Measurements from ENCODE around the gene HOXC12. TPM values are rescaled to one million over a fixed set of nuclear protein-coding genes. Genes with fewer than 3 reads are reported as not detected.
A peak's percentile ranks its signal among the peaks of the same experiment; 100 is the strongest.

The HOXC12 gene
- total RNA-seq, 1 donor = under 0.01 TPM

DNA sequence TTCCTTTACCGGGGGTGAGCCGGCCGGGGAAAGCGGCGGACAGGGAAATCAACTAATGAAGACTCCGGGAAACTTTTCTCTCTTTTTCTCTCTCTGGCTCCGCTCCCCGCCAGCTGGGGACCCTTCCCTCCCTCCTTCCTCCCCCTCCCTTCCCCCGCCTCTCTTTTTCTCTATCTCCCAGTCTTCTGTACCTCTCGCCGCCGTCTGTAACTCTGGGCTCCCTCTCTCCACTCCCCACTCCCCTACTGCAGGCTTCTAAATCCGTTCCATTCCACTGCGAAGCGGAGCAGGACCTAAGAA, 11.3 kb downstream of the HOXC12 start:
- peaks cover 57% of the 10 kb centered on the region for H3K27me3 ChIP-seq (ENCODE audit: insufficient read depth, low read length)
- H3K4me3 ChIP-seq (ENCODE audit: insufficient read depth, low read length) = peak overlapping the region; percentile 64
- no peaks in the 10 kb centered on the region for H3K4me1 ChIP-seq (ENCODE audit: insufficient read depth, low read length)
- H2AFZ ChIP-seq (ENCODE audit: low read length) = peak overlapping the region; percentile 70
- H4K20me1 ChIP-seq (ENCODE audit: insufficient read depth, low read length) = no peaks in the 10 kb centered on the region
- TF ChIP-seq, protein P1, sequence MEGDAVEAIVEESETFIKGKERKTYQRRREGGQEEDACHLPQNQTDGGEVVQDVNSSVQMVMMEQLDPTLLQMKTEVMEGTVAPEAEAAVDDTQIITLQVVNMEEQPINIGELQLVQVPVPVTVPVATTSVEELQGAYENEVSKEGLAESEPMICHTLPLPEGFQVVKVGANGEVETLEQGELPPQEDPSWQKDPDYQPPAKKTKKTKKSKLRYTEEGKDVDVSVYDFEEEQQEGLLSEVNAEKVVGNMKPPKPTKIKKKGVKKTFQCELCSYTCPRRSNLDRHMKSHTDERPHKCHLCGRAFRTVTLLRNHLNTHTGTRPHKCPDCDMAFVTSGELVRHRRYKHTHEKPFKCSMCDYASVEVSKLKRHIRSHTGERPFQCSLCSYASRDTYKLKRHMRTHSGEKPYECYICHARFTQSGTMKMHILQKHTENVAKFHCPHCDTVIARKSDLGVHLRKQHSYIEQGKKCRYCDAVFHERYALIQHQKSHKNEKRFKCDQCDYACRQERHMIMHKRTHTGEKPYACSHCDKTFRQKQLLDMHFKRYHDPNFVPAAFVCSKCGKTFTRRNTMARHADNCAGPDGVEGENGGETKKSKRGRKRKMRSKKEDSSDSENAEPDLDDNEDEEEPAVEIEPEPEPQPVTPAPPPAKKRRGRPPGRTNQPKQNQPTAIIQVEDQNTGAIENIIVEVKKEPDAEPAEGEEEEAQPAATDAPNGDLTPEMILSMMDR (IDR thresholded peaks at IDR 0.05; ENCODE audit: extremely low read depth, low read depth, low read length) = no peak
- no peak overlapping the region for H3K27ac ChIP-seq (ENCODE audit: low read depth, low read length)
- no peak for DNase-seq (ENCODE audit: insufficient read length, low spot score, missing footprints)
- no peaks in the 10 kb centered on the region for H3K36me3 ChIP-seq (ENCODE audit: insufficient read depth, low read length)
- no peaks in the 10 kb centered on the region for H3K79me2 ChIP-seq (ENCODE audit: insufficient read depth, low read length)
- no peaks in the 10 kb centered on the region for H3K9me3 ChIP-seq (ENCODE audit: low read depth, low read length)
- peak overlapping the region; percentile 71 for H3K4me2 ChIP-seq (ENCODE audit: insufficient read depth, low read length)

DNA sequence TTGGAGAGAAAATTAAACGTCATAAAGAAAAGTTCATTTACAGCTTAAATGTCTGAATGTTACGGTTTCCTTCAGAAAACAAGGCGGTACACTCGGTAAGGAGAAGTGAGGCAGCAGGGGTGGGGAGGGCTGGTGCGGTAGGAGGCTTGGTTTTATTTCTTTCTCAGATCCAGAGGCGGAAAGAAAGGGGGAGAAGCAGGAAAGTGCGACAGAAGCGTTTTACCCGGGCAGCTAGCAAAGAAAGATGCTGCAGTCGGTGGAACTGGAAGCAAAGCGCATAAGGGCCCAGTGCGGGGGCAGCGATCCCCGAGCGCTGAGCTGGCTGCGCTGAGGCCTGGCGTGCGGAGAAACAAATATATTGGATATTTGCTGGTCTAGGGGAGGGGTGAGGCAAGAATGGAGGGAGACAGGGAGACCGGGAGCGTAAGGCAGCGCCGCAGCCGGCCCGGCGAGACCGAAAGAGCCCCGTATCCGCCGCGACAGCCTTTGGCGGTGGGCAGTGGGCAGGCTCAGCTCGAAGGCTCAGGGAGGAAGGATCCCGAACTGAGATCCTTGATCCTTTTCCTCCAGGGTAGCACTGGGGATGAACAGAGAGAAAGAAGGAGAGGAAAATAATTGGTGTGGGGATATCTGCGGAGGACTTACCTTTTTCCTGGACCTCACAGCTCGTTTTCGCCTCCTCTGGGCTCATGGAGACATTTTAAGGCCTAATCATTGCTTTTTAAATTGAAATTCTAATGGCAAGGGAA, 11.9 kb downstream of the HOXC12 start:
- no peaks in the 10 kb centered on the region for H4K20me1 ChIP-seq (ENCODE audit: insufficient read depth, low read length)
- TF ChIP-seq, protein P1 (IDR thresholded peaks at IDR 0.05; ENCODE audit: extremely low read depth, low read depth, low read length) = no peak
- H3K4me3 ChIP-seq (ENCODE audit: insufficient read depth, low read length) = peak overlapping the region; percentile 64
- no peak for DNase-seq (ENCODE audit: insufficient read length, low spot score, missing footprints)
- H3K4me2 ChIP-seq (ENCODE audit: insufficient read depth, low read length) = peak overlapping the region; percentile 71
- H2AFZ ChIP-seq (ENCODE audit: low read length) = peak overlapping the region; percentile 70
- H3K27ac ChIP-seq (ENCODE audit: low read depth, low read length) = no peak overlapping the region
- no peaks in the 10 kb centered on the region for H3K4me1 ChIP-seq (ENCODE audit: insufficient read depth, low read length)
- no peaks in the 10 kb centered on the region for H3K79me2 ChIP-seq (ENCODE audit: insufficient read depth, low read length)
- no peaks in the 10 kb centered on the region for H3K9me3 ChIP-seq (ENCODE audit: low read depth, low read length)
- no peaks in the 10 kb centered on the region for H3K36me3 ChIP-seq (ENCODE audit: insufficient read depth, low read length)
- peaks cover 57% of the 10 kb centered on the region for H3K27me3 ChIP-seq (ENCODE audit: insufficient read depth, low read length)

DNA sequence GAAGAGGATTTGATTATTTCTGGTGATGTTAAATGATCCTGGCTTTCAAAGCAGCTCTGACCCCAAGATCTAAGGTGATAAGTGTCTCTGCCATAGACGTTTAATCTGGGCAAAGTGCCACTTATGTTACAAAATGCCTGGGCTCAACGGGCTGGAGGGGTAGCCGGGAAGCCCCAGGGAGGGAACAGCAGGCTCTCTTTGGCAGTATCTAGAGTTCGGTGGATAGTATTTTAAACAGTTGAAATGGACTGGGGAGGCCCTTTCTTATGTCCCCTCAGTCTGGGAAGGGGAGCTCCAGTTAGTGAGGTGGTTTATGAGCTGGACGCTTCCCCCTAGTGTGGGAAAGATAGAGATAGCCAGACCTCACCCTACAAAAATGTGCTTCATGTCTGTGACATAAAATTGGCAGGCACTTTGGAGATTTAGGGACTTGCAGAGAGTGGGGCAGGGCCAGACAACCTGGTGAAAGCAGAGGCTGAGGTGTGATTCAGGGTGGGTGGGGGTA, 12.8 kb downstream of the HOXC12 start:
- Histone ChIP-seq H3K27me3 (ENCODE audit: insufficient read depth, low read length) (peaks cover 57% of the 10 kb centered on the region), H3K4me3 (ENCODE audit: insufficient read depth, low read length) (peak overlapping the region; percentile 16), H3K9me3 (ENCODE audit: low read depth, low read length) (no peaks in the 10 kb centered on the region), H3K79me2 (ENCODE audit: insufficient read depth, low read length) (no peaks in the 10 kb centered on the region), H2AFZ (ENCODE audit: low read length) (no peak overlapping the region), H3K4me2 (ENCODE audit: insufficient read depth, low read length) (peak overlapping the region; percentile 45), H3K36me3 (ENCODE audit: insufficient read depth, low read length) (no peaks in the 10 kb centered on the region), H4K20me1 (ENCODE audit: insufficient read depth, low read length) (no peaks in the 10 kb centered on the region), H3K4me1 (ENCODE audit: insufficient read depth, low read length) (peaks cover 2% of the 10 kb centered on the region), H3K27ac (ENCODE audit: low read depth, low read length) (no peak overlapping the region)
- DNase-seq (ENCODE audit: insufficient read length, low spot score, missing footprints) = no peak
- TF ChIP-seq, protein P1 (IDR thresholded peaks at IDR 0.05; ENCODE audit: extremely low read depth, low read depth, low read length) = no peak

DNA sequence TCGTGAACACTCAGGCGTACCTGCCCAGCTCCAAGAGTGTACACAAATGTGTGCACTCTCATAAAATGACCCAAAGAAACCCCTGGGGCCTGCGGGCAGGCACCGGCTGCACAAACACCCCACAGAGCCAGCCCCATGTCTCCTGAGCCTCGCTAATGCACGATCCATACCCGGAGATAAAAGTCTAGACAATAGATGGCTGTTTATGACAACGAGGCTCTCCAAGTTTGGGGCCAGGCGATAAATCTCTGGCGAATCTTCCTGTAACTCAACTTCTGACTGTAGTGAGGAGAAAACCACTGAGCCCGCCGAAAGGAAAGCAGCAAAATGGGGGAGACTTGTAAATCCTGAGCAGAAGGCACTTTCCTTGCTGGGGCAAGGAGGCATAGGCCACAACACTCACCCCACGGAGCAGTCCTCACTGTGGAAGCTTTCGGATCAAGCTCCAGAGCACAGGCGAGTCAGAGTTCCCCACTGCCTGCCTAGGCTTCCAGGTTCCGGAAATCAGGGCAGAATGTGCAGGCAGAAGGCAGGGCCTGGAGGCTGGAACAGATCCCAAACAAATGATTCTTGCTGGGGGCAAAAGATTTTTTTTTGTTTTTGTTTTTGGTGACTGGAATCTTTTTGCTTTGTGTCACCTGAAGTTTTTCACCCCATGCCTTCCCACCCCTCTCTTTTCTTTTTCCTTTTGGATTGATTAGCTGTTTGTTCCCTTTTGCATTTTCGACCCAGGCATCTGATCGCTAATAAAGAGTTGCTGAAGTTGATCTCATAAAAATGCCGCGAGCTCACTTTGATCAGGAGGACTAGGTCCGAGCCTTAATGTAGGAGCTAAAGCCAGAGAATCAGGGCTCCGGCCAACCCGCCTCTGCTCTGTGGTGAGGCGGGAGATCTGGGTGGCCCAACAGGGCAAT, 13.8 kb downstream of the HOXC12 start:
- H3K27me3 ChIP-seq (ENCODE audit: insufficient read depth, low read length) = peaks cover 51% of the 10 kb centered on the region
- no peaks in the 10 kb centered on the region for H3K79me2 ChIP-seq (ENCODE audit: insufficient read depth, low read length)
- H3K9me3 ChIP-seq (ENCODE audit: low read depth, low read length) = no peaks in the 10 kb centered on the region
- peaks cover 9% of the 10 kb centered on the region for H3K4me1 ChIP-seq (ENCODE audit: insufficient read depth, low read length)
- no peak overlapping the region for H2AFZ ChIP-seq (ENCODE audit: low read length)
- no peaks in the 10 kb centered on the region for H3K36me3 ChIP-seq (ENCODE audit: insufficient read depth, low read length)
- no peak overlapping the region for H3K27ac ChIP-seq (ENCODE audit: low read depth, low read length)
- no peak overlapping the region for H3K4me3 ChIP-seq (ENCODE audit: insufficient read depth, low read length)
- no peak overlapping the region for H3K4me2 ChIP-seq (ENCODE audit: insufficient read depth, low read length)
- H4K20me1 ChIP-seq (ENCODE audit: insufficient read depth, low read length) = no peaks in the 10 kb centered on the region
- no peak for DNase-seq (ENCODE audit: insufficient read length, low spot score, missing footprints)
- TF ChIP-seq, protein P1 (IDR thresholded peaks at IDR 0.05; ENCODE audit: extremely low read depth, low read depth, low read length) = no peak
